ENCODE data around the gene HEXIM2. TPM values are rescaled to one million over a fixed set of nuclear protein-coding genes. Genes with fewer than 3 reads are reported as not detected.
A peak's percentile ranks its signal among the peaks of the same experiment; 100 is the strongest.

HEXIM2 gene
- total RNA-seq, 1 experiment from 2014 or later = 22.4 TPM

GRCh38 chr17:45146592-45146889 lies 15.1 kb upstream of the HEXIM2 start:
- POLR2A ChIA-PET (ENCODE audit: unreplicated experiment) = interaction anchor here (0.7 kb wide), 1 partner anchor 164 kb away, joined by 5 read pairs; no protein-coding TSS in a partner anchor
- peaks cover 15% of the 10 kb centered on the region for H3K4me1 ChIP-seq (replicated peaks; ENCODE audit: insufficient read depth)
- intact Hi-C loops (cut with micrococcal nuclease; ENCODE audit: unreplicated experiment) = loop anchor here (5.0 kb wide), 2 partner anchors 226 to 281 kb away; no protein-coding TSS in a partner anchor
- no peak for DNase-seq
- H4K20me1 ChIP-seq (ENCODE audit: insufficient read depth) = no peaks in the 10 kb centered on the region
- peaks cover 39% of the 10 kb centered on the region for H3K79me2 ChIP-seq (ENCODE audit: low read depth)
- no TSS peak for BruUV-seq (replicated peaks)
- H3K27ac ChIP-seq = peak overlapping the region; percentile 92
- H3K9me3 ChIP-seq (ENCODE audit: insufficient read depth, low read depth) = no peaks in the 10 kb centered on the region
- peak overlapping the region; percentile 70 for H3K4me2 ChIP-seq
- no peaks in the 10 kb centered on the region for H3K9me2 ChIP-seq (ENCODE audit: insufficient read depth)
- CTCF ChIA-PET = no interaction called here
- H2AFZ ChIP-seq = no peak overlapping the region
- H3K4me3 ChIP-seq = peak overlapping the region; percentile 73; the same call in 1 of the 2 replicates
- H3K36me3 ChIP-seq (ENCODE audit: low read depth) = peaks cover 12% of the 10 kb centered on the region; the same call in 1 of the 2 replicates
- peaks cover 40% of the 10 kb centered on the region for H3F3A ChIP-seq (ENCODE audit: insufficient read depth, low read depth)
- no peak for TF ChIP-seq EZH2 (IDR thresholded peaks at IDR 0.05; ENCODE audit: low read depth)
- no peaks in the 10 kb centered on the region for H3K27me3 ChIP-seq (ENCODE audit: insufficient read depth, low read depth)

GRCh38 chr17:45146890-45147580 lies 14.6 kb upstream of the HEXIM2 start:
- H3F3A ChIP-seq (ENCODE audit: insufficient read depth, low read depth) = peaks cover 40% of the 10 kb centered on the region
- TSS peak; percentile 66 for BruUV-seq (replicated peaks)
- no peak for TF ChIP-seq CTCF (conservative IDR thresholded peaks at IDR 0.05)
- TF ChIP-seq EZH2 (IDR thresholded peaks at IDR 0.05; ENCODE audit: low read depth) = no peak
- H3K4me1 ChIP-seq (replicated peaks; ENCODE audit: insufficient read depth) = peaks cover 20% of the 10 kb centered on the region
- H3K9me2 ChIP-seq (ENCODE audit: insufficient read depth) = no peaks in the 10 kb centered on the region
- H3K4me2 ChIP-seq = peak overlapping the region; percentile 70
- peaks cover 43% of the 10 kb centered on the region for H3K79me2 ChIP-seq (ENCODE audit: low read depth)
- H4K20me1 ChIP-seq (ENCODE audit: insufficient read depth) = no peaks in the 10 kb centered on the region
- peak overlapping the region; percentile 67 for H2AFZ ChIP-seq
- DNase-seq = peak; percentile 52 to 91
- H3K9me3 ChIP-seq (ENCODE audit: insufficient read depth, low read depth) = no peaks in the 10 kb centered on the region
- peak overlapping the region; percentile 73 for H3K4me3 ChIP-seq
- ChIA-PET CTCF (interaction anchor here (0.6 to 5.7 kb wide), 3 partner anchors 51 to 374 kb away, joined by 4 to 66 read pairs (median 6); no protein-coding TSS in a partner anchor), POLR2A (ENCODE audit: unreplicated experiment) (interaction anchor here (0.6 to 2.4 kb wide), 3 partner anchors 14 to 164 kb away, joined by 3 to 39 read pairs (median 5); partner anchors contain the start of gene HEXIM2)
- no peaks in the 10 kb centered on the region for H3K27me3 ChIP-seq (ENCODE audit: insufficient read depth, low read depth)
- H3K36me3 ChIP-seq (ENCODE audit: low read depth) = peaks cover 12% of the 10 kb centered on the region; the same call in 1 of the 2 replicates
- intact Hi-C loops (cut with micrococcal nuclease; ENCODE audit: unreplicated experiment) = loop anchor here (5.0 kb wide), 2 partner anchors 225 to 280 kb away; no protein-coding TSS in a partner anchor
- H3K27ac ChIP-seq = peak overlapping the region; percentile 92

GRCh38 chr17:45147581-45148182 lies 14.0 kb upstream of the HEXIM2 start:
- Histone ChIP-seq H3K4me2 (peak overlapping the region; percentile 70), H3K79me2 (ENCODE audit: low read depth) (peaks cover 50% of the 10 kb centered on the region), H3K4me1 (replicated peaks; ENCODE audit: insufficient read depth) (peaks cover 26% of the 10 kb centered on the region), H3K36me3 (ENCODE audit: low read depth) (peaks cover 12% of the 10 kb centered on the region; the same call in 1 of the 2 replicates), H3K4me3 (peak overlapping the region; percentile 73), H4K20me1 (ENCODE audit: insufficient read depth) (no peaks in the 10 kb centered on the region), H3K9me3 (ENCODE audit: insufficient read depth, low read depth) (no peaks in the 10 kb centered on the region), H3F3A (ENCODE audit: insufficient read depth, low read depth) (peaks cover 46% of the 10 kb centered on the region), H3K27ac (peak overlapping the region; percentile 92), H3K27me3 (ENCODE audit: insufficient read depth, low read depth) (no peaks in the 10 kb centered on the region), H3K9me2 (ENCODE audit: insufficient read depth) (no peaks in the 10 kb centered on the region), H2AFZ (peak overlapping the region; percentile 67)
- BruUV-seq (replicated peaks) = no TSS peak
- DNase-seq = peak; percentile 71 to 86
- CTCF ChIA-PET = interaction anchor here (0.6 to 5.7 kb wide), 4 partner anchors 13 to 374 kb away, joined by 4 to 66 read pairs (median 26); partner anchors contain the start of gene ACBD4
- intact Hi-C loops (cut with micrococcal nuclease; ENCODE audit: unreplicated experiment) = loop anchor here (1.0 to 5.0 kb wide), 4 partner anchors 14 to 280 kb away; partner anchors contain the start of gene HEXIM2
- POLR2A ChIA-PET (ENCODE audit: unreplicated experiment) = interaction anchor here (0.5 to 2.4 kb wide), 6 partner anchors 13 to 177 kb away, joined by 5 to 42 read pairs (median 24); partner anchors contain the start of gene HEXIM2
- TF ChIP-seq EZH2 (IDR thresholded peaks at IDR 0.05; ENCODE audit: low read depth) (no peak), CTCF (conservative IDR thresholded peaks at IDR 0.05) (no peak)

All from PC-9 (cell line).